H1 (cell line): Measurements from ENCODE around the gene PAQR4. TPM values are rescaled to one million over a fixed set of nuclear protein-coding genes. Genes with fewer than 3 reads are reported as not detected.

Experiments
- BCL11A ChIP-seq, 2 experiments: IDR thresholded peaks; one replicate each; pipeline ENCODE4 v1.6.1; 2011; ENCODE audit warnings: low read depth in 2 of 2, low read length in 2 of 2, mild to moderate bottlenecking in 2 of 2
- CBX8 ChIP-seq: fragments of 300-800, 300-1000 bp; sonication (generic); IDR thresholded peaks from 2 replicates; pipeline ENCODE4 v1.7.1; 2016; ENCODE audit warnings: low read depth, low read length, borderline replicate concordance
- EGR1 ChIP-seq: IDR thresholded peaks from 2 replicates; pipeline ENCODE4 v1.6.1; 2011; ENCODE audit warnings: low read depth, low read length, borderline replicate concordance
- HDAC2 ChIP-seq, 2 experiments: fragments of 300-600 bp in 1 of 2; sonication (generic) in 1 of 2; IDR thresholded peaks; 2 replicates each; pipeline ENCODE4 v1.6.1; 2011 to 2012; ENCODE audit warnings: low read depth in 2 of 2, low read length in 2 of 2, mild to moderate bottlenecking in 2 of 2, moderate library complexity in 2 of 2, borderline replicate concordance in 1 of 2, inconsistent platforms in 1 of 2
- KDM4A ChIP-seq: IDR thresholded peaks from one replicate; pipeline ENCODE4 v1.7.1; 2012; ENCODE audit warnings: low read depth, mild to moderate bottlenecking, moderate library complexity, low read length, inconsistent platforms; ENCODE audit not compliant: severe bottlenecking
- YY1 ChIP-seq: IDR thresholded peaks from 2 replicates; pipeline ENCODE4 v1.6.1; 2011; ENCODE audit warnings: low read depth, mild to moderate bottlenecking, low read length
- polyA plus RNA-seq, 7 experiments: library from polyadenylated mRNA; depleted of rRNA in 3 of 7; stranded (reverse) in 5 of 7; unstranded in 2 of 7; fragments of >200 nt in 5 of 7; fragments of 200-250 nt in 2 of 7; gene quantifications; 1 replicate in 5 of 7; 2 replicates in 1 of 7; 4 replicates in 1 of 7; pipeline versions ENCODE4 v1.2.1 to v1.2.3, GENCODE V29; 2011 to 2013; ENCODE audit warnings: missing spikeins in 2 of 7, mixed read lengths in 2 of 7
- total RNA-seq: library from RNA; stranded (reverse); fragmentation: NEBNext Ultra II Directional; extraction: Animal tissue kit (Norgen Biotek cat#: 25700); gene quantifications from 2 replicates; pipeline ENCODE4 v1.2.1, GENCODE V29; 2021
- TF ChIP-seq, protein P1 (sequence below), 3 experiments: IDR thresholded peaks; 1 replicate in 2 of 3; 2 replicates in 1 of 3; pipeline versions ENCODE4 v1.5.1 to v1.6.1; 2011; ENCODE audit warnings: low read length in 3 of 3, mild to moderate bottlenecking in 3 of 3, inconsistent platforms in 2 of 3, low read depth in 1 of 3, moderate library complexity in 1 of 3; ENCODE audit not compliant: insufficient read depth in 1 of 3; ENCODE audit errors: control extremely low read depth in 1 of 3
- TF ChIP-seq, protein P2 (sequence below): IDR thresholded peaks from 2 replicates; pipeline ENCODE4 v1.6.1; 2011; ENCODE audit warnings: low read depth, mild to moderate bottlenecking, low read length; ENCODE audit not compliant: insufficient read depth

Gene PAQR4
- total and polyA plus RNA-seq, 2 of the 8 experiments (the other 6 are each of a cell fraction or from before 2014, with no cell fraction given) = 28.2 to 34.6 TPM

DNA sequence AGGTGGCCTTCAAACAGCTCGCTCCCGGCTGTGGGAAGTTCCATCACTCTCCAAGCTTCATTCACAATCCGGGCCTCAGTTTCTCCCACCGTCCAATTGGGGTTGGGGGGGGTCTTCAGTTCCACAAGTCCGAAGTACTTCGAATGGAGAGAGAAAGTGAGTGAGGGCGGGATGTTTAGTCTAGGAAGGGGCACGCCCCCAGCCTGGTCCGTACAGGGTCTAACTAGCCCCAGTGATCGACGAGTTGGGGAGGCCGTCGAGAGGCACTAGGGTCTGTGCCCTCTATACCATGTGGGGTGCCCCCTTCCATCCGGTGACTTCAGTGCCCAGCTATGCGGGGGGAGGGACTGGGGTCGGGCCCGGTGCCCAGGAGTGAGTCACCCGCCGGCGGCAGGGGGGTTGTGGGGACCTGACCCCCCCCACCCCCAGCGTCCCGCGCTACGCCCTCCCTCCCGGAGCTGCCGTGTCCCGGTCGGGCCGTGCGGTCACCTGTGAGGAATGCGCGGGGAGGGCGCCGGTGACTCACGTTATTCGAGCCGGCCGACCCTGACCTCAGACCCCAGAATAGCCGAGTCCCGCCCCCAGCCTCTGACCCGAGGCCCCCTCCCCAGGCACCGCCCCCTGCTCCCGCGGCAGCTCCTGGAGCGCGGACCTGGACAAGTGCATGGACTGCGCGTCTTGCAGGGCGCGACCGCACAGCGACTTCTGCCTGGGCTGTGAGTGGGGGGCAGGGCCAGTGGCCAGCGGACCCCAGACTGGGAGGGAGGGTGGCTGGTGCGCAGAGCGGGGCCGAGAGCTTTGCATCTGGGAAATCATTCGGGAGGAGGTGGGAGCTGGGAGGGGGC is 51.7 kb downstream of the PAQR4 start (continued):
- TF ChIP-seq CBX8 = no peak
- no peak for TF ChIP-seq BCL11A (IDR thresholded peaks at IDR 0.05; ENCODE audit: low read depth in 2 of 2, low read length in 2 of 2)
- TF ChIP-seq YY1 = no peak
- no peak for TF ChIP-seq KDM4A
- TF ChIP-seq, protein P1, sequence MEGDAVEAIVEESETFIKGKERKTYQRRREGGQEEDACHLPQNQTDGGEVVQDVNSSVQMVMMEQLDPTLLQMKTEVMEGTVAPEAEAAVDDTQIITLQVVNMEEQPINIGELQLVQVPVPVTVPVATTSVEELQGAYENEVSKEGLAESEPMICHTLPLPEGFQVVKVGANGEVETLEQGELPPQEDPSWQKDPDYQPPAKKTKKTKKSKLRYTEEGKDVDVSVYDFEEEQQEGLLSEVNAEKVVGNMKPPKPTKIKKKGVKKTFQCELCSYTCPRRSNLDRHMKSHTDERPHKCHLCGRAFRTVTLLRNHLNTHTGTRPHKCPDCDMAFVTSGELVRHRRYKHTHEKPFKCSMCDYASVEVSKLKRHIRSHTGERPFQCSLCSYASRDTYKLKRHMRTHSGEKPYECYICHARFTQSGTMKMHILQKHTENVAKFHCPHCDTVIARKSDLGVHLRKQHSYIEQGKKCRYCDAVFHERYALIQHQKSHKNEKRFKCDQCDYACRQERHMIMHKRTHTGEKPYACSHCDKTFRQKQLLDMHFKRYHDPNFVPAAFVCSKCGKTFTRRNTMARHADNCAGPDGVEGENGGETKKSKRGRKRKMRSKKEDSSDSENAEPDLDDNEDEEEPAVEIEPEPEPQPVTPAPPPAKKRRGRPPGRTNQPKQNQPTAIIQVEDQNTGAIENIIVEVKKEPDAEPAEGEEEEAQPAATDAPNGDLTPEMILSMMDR (IDR thresholded peaks at IDR 0.05; ENCODE audit: control extremely low read depth in 1 of 3, insufficient read depth in 1 of 3, low read depth in 1 of 3, low read length in 3 of 3) = no peak
- TF ChIP-seq, protein P2, sequence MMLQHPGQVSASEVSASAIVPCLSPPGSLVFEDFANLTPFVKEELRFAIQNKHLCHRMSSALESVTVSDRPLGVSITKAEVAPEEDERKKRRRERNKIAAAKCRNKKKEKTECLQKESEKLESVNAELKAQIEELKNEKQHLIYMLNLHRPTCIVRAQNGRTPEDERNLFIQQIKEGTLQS = no peak
- TF ChIP-seq EGR1 = no peak
- no peak; a peak in 1 of 4 replicates for TF ChIP-seq HDAC2 (IDR thresholded peaks at IDR 0.05; ENCODE audit: borderline replicate concordance in 1 of 2, low read depth in 2 of 2, low read length in 2 of 2)
